ENCODE measurements around the gene ATP2C2.
"Not testable (repeated sequence)": the region's sequence is repeated elsewhere in the genome, so short reads cannot be mapped to it uniquely, and the experiment has no call there.

The ATP2C2 gene

GRCh38 chr16:84368308-84368996 lies at the start of gene ATP2C2:
Gene ATP2C2, plus strand, starts transcription at chr16:84368538. Its CDS starts 78 bp downstream, at chr16:84368616.
- DNase-seq, result no peak

- DNase-seq, result no peak
Observed at GRCh38 chr16:84319146-84319760, 49.1 kb upstream of the ATP2C2 start.

- DNase-seq, result no peak
Observed at GRCh38 chr16:84320511-84320910, 47.8 kb upstream of the ATP2C2 start.

GRCh38 chr16:84321932-84322331 lies 46.4 kb upstream of the ATP2C2 start:
- DNase-seq, result no peak

GRCh38 chr16:84322749-84323148 lies 45.6 kb upstream of the ATP2C2 start:
- no peak for DNase-seq

GRCh38 chr16:84323606-84324005 lies 44.7 kb upstream of the ATP2C2 start:
- DNase-seq, result no peak

GRCh38 chr16:84324434-84325262 lies 43.7 kb upstream of the ATP2C2 start:
- no peak for DNase-seq

GRCh38 chr16:84326545-84326944 lies 41.8 kb upstream of the ATP2C2 start:
- no peak for DNase-seq

- no peak for DNase-seq
Observed at GRCh38 chr16:84327926-84328505, 40.3 kb upstream of the ATP2C2 start.

GRCh38 chr16:84329016-84329415 lies 39.3 kb upstream of the ATP2C2 start:
- no peak for DNase-seq

GRCh38 chr16:84329843-84330684 lies 38.3 kb upstream of the ATP2C2 start:
- no peak for DNase-seq

GRCh38 chr16:84330685-84331050 lies 37.7 kb upstream of the ATP2C2 start:
- DNase-seq, result no peak

- no peak for DNase-seq
Observed at GRCh38 chr16:84331998-84332780, 36.1 kb upstream of the ATP2C2 start.

GRCh38 chr16:84332975-84333684 lies 35.2 kb upstream of the ATP2C2 start:
- no peak for DNase-seq

GRCh38 chr16:84334058-84334457 lies 34.3 kb upstream of the ATP2C2 start:
- DNase-seq, result no peak

GRCh38 chr16:84334482-84334881 lies 33.9 kb upstream of the ATP2C2 start:
- DNase-seq, result no peak

GRCh38 chr16:84337236-84337635 lies 31.1 kb upstream of the ATP2C2 start:
- DNase-seq, result not testable (repeated sequence)

GRCh38 chr16:84339311-84339710 lies 29.0 kb upstream of the ATP2C2 start:
- DNase-seq, result no peak

GRCh38 chr16:84339766-84340165 lies 28.6 kb upstream of the ATP2C2 start:
- DNase-seq, result no peak

- no peak for DNase-seq
Observed at GRCh38 chr16:84340325-84341040, 27.9 kb upstream of the ATP2C2 start.
